ENCODE data around the gene KIAA1217. TPM values are rescaled to one million over a fixed set of nuclear protein-coding genes. Genes with fewer than 3 reads are reported as not detected.

KIAA1217 gene
- total RNA-seq, 1 experiment from 2014 or later = 18.6 TPM

DNA sequence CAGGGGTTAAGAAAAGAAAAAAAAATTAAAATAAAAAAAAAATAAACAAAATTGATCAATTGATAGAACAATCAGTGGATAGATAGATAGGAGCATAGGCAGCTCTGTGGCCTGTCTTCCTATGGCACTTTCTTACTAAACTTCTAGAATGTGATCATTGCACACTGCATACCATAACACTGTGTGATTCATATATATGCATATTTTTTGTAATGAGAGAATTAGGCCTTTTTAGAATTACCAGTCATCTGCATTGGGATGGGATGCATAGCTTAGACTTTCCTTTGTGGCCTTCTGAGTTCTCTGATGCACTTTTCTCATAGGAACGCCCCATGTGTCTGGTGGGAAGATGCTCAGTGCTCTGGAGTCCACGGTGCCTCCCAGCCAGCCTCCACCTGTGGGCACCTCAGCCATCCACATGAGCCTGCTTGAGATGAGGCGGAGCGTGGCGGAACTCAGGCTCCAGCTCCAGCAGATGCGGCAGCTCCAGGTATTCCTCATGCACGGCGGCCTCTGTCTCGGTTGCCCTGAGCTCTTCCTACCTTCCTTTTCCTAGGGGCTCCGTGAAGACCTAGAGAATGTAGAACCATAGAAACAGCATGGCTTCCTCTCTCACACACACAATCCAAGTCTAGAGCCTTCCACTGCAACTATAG lies 292.2 kb downstream of the KIAA1217 start:
- no peaks in the 10 kb centered on the region for H3K9me3 ChIP-seq (ENCODE audit: control insufficient read depth, low read depth, low read length)
- H2AFZ ChIP-seq (ENCODE audit: low read length) = no peak overlapping the region
- no peak overlapping the region for H3K4me2 ChIP-seq (ENCODE audit: insufficient read depth, insufficient read length, low read length)
- no peak overlapping the region for H3T11ph ChIP-seq (ENCODE audit: low read length)
- Mint-ChIP-seq H3K4me3 (no peak overlapping the region), H3K27ac (no peak overlapping the region; a peak in 1 of 7 replicates), H3K36me3 (ENCODE audit: insufficient read depth in 1 of 3, low read depth in 3 of 3) (peaks cover 2 to 10% (median 5%) of the 10 kb centered on the region in 3 experiments; a peak in 6 of 7 replicates), H3K27me3 (ENCODE audit: low read depth) (no peaks in the 10 kb centered on the region), H3K9me3 (no peaks in the 10 kb centered on the region), H3K4me1 (peaks cover 16 to 17% of the 10 kb centered on the region in 2 experiments)
- no peak overlapping the region for H2BK120ac ChIP-seq (ENCODE audit: low read depth, low read length, poor library complexity, severe bottlenecking)
- H3K56ac ChIP-seq (ENCODE audit: insufficient read length, low read depth, low read length) = no peak overlapping the region
- H3K4me1 ChIP-seq (ENCODE audit: insufficient read depth, low read length) = no peaks in the 10 kb centered on the region
- H4K20me1 ChIP-seq (ENCODE audit: control insufficient read depth, insufficient read depth, insufficient read length) = no peaks in the 10 kb centered on the region
- no peak overlapping the region for H4K5ac ChIP-seq (ENCODE audit: insufficient read length, low read depth, low read length)
- H3K14ac ChIP-seq (ENCODE audit: insufficient read depth, low read length) = no peak overlapping the region; the same call in 1 of the 2 replicates
- no CpG with 5 or more reads among the region's 10 CpGs for WGBS (ENCODE audit: extremely low coverage, insufficient read length, low lambda C conversion rate)
- H4K8ac ChIP-seq (replicated peaks; ENCODE audit: insufficient read length, low read depth, low read length) = no peak overlapping the region
- H3K23ac ChIP-seq (ENCODE audit: insufficient read length, low read depth, low read length) = no peak overlapping the region
- no peak overlapping the region for H3K9ac ChIP-seq (ENCODE audit: extremely low read depth, insufficient read length, low read length)
- no peak for DNase-seq
- H2BK12ac ChIP-seq (ENCODE audit: insufficient read length, low read depth, low read length) = no peak overlapping the region
- no peaks in the 10 kb centered on the region for H3K23me2 ChIP-seq (ENCODE audit: insufficient read length, low read depth, low read length, poor library complexity, severe bottlenecking)
- H3K27me3 ChIP-seq (ENCODE audit: insufficient read depth, low read length) = no peaks in the 10 kb centered on the region
- H2BK5ac ChIP-seq (ENCODE audit: insufficient read length, low read length) = no peak overlapping the region
- TF ChIP-seq, protein P1, sequence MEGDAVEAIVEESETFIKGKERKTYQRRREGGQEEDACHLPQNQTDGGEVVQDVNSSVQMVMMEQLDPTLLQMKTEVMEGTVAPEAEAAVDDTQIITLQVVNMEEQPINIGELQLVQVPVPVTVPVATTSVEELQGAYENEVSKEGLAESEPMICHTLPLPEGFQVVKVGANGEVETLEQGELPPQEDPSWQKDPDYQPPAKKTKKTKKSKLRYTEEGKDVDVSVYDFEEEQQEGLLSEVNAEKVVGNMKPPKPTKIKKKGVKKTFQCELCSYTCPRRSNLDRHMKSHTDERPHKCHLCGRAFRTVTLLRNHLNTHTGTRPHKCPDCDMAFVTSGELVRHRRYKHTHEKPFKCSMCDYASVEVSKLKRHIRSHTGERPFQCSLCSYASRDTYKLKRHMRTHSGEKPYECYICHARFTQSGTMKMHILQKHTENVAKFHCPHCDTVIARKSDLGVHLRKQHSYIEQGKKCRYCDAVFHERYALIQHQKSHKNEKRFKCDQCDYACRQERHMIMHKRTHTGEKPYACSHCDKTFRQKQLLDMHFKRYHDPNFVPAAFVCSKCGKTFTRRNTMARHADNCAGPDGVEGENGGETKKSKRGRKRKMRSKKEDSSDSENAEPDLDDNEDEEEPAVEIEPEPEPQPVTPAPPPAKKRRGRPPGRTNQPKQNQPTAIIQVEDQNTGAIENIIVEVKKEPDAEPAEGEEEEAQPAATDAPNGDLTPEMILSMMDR (conservative IDR thresholded peaks at IDR 0.05) = no peak
- no peak overlapping the region for H3K27ac ChIP-seq (ENCODE audit: insufficient read length, low read depth, low read length)
- H3K4ac ChIP-seq (ENCODE audit: low read depth, low read length) = no peak overlapping the region
- no peak overlapping the region for H4K91ac ChIP-seq (ENCODE audit: insufficient read length, low read depth, low read length)
- H3K18ac ChIP-seq (ENCODE audit: insufficient read length, low read depth, low read length) = no peak overlapping the region
- H2BK20ac ChIP-seq (ENCODE audit: low read depth, low read length, poor library complexity, severe bottlenecking) = no peak overlapping the region
- H2AK5ac ChIP-seq (ENCODE audit: insufficient read length, low read length) = no peak overlapping the region
- H3K79me2 ChIP-seq (ENCODE audit: insufficient read depth, low read length) = no peaks in the 10 kb centered on the region
- H3K79me1 ChIP-seq (ENCODE audit: insufficient read depth, low read depth, low read length, poor library complexity, severe bottlenecking) = no peaks in the 10 kb centered on the region
- no peak overlapping the region for H2BK15ac ChIP-seq (ENCODE audit: low read depth, low read length)

All from H9 (cell line).